ENCODE measurements around the gene NMNAT3.

GRCh38 chr3:139533781-139534454 lies 143.9 kb downstream of the NMNAT3 start:
- TF ChIP-seq CTCF (IDR thresholded peaks at IDR 0.05) (no peak), POLR2AphosphoS5 (IDR thresholded peaks at IDR 0.05) (no peak)

All from upper lobe of left lung (tissue), 4 donors.